Upper lobe of left lung (tissue), 6 donors: Measurements from ENCODE around the gene AADAC. TPM values are rescaled to one million over a fixed set of nuclear protein-coding genes. Genes with fewer than 3 reads are reported as not detected.
A peak's percentile ranks its signal among the peaks of the same experiment; 100 is the strongest.

ENCODE experiments used
- ATAC-seq, 2 donors: fragments of 200-7000 bp; cut with Tn5 transposase; one replicate each; pipeline ENCODE4 v1.9.1; 2022; ENCODE audit warnings: mild to moderate bottlenecking in 2 of 2, moderate library complexity in 2 of 2; ENCODE audit not compliant: low FRiP score in 2 of 2
- DNase-seq, 2 donors: peaks; one replicate each; pipeline ENCODE4 v3.0.0-alpha.2; 2019 to 2020
- H3K27ac ChIP-seq, 4 donors: fragments of 200-600 bp; sonication (generic); one replicate each; pipeline ENCODE4 v1.5.1; 2016 to 2019
- H3K27me3 ChIP-seq, 4 donors: fragments of 200-600 bp; sonication (generic); one replicate each; pipeline ENCODE4 v1.5.1; 2017 to 2019
- H3K36me3 ChIP-seq, 4 donors: fragments of 200-600 bp; sonication (generic); one replicate each; pipeline ENCODE4 v1.5.1; 2016 to 2019
- H3K4me1 ChIP-seq, 4 donors: fragments of 200-600 bp; sonication (generic); one replicate each; pipeline ENCODE4 v1.5.1; 2018 to 2019
- H3K4me3 ChIP-seq, 4 donors: fragments of 200-600 bp; sonication (generic); one replicate each; pipeline ENCODE4 v1.5.1; 2017 to 2019; ENCODE audit warnings: mild to moderate bottlenecking in 2 of 4, moderate library complexity in 1 of 4
- H3K9me3 ChIP-seq, 4 donors: fragments of 200-600 bp; sonication (generic); one replicate each; pipeline ENCODE4 v1.5.1; 2018 to 2019
- CTCF ChIP-seq, 6 experiments: fragments of 450-650 bp in 4 of 6; fragments of 200-600 bp in 2 of 6; sonication (generic) in 2 of 6; IDR thresholded peaks; one replicate each; pipeline ENCODE4 v1.5.1; 2016 to 2019; ENCODE audit warnings: antibody characterized with exemption in 6 of 6
- EP300 ChIP-seq, 4 donors: sonication (generic); formaldehyde crosslinking; IDR thresholded peaks; one replicate each; pipeline ENCODE4 v1.5.1; 2017; ENCODE audit warnings: antibody characterized with exemption in 4 of 4, control low read depth in 2 of 4
- POLR2A ChIP-seq, 4 donors: fragments of 450-650 bp; IDR thresholded peaks; one replicate each; pipeline ENCODE4 v1.5.1; 2016 to 2017; ENCODE audit warnings: antibody characterized with exemption in 4 of 4, mild to moderate bottlenecking in 2 of 4
- POLR2AphosphoS5 ChIP-seq, 2 donors: sonication (generic); formaldehyde crosslinking; IDR thresholded peaks; one replicate each; pipeline ENCODE4 v1.5.1; 2017; ENCODE audit warnings: antibody characterized with exemption in 2 of 2
- WGBS, 2 donors: methylation state at CpG; one replicate each; pipeline ENCODE4 v1.1.5; 2017 to 2018; 5-methylcytosine and 5-hydroxymethylcytosine counted together
- total RNA-seq, 6 donors: library from RNA; depleted of rRNA in 4 of 6; stranded (reverse); fragments of >200 nt in 4 of 6; gene quantifications; one replicate each; pipeline versions ENCODE4 v1.1.0 to v1.2.1, GENCODE V29; 2016 to 2021
- donor health status: DM: no; HTN: no; CAD: no; lungs with moderate emphysema.
- donor health status: DM: no; HTN: yes; CAD: no; lungs with severe emphysema.

The AADAC gene
- total RNA-seq, 6 donors from 2014 or later: 1.7 to 4.5 (median 3.5) TPM; not detected in 1

DNA sequence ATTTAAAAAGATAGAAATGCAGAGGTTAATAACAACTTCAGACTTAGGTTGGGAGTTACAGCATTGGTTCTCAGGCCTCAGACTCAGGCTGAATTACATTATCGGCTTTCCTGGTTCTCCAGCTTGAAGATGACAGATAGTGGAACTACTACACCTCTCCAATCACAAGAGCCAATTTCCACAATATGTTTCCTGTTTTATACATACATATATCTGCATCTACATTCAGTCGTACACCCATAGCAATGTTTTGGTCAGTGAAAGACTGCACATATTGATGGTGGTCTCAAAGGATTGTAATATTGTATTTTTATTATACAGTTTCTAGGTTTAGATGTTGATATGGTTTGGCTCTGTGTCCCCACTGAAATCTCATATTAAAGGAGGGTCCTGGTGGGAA is 44.7 kb upstream of the AADAC start:
- no peak for ATAC-seq
- no peaks in the 10 kb centered on the region for H3K36me3 ChIP-seq
- no peak overlapping the region for H3K4me3 ChIP-seq
- TF ChIP-seq POLR2A (IDR thresholded peaks at IDR 0.05) (no peak), POLR2AphosphoS5 (IDR thresholded peaks at IDR 0.05) (no peak), CTCF (IDR thresholded peaks at IDR 0.05) (no peak), EP300 (IDR thresholded peaks at IDR 0.05) (no peak)
- peak overlapping the region; percentile 15 to 50 (median 32) for H3K27ac ChIP-seq
- DNase-seq: no peak
- H3K27me3 ChIP-seq: no peaks in the 10 kb centered on the region
- WGBS, 2 donors: 45 to 67% methylated on average over 2 of the region's 2 CpGs
- peaks cover 8 to 22% (median 14%) of the 10 kb centered on the region in 4 donors for H3K4me1 ChIP-seq
- no peaks in the 10 kb centered on the region for H3K9me3 ChIP-seq

DNA sequence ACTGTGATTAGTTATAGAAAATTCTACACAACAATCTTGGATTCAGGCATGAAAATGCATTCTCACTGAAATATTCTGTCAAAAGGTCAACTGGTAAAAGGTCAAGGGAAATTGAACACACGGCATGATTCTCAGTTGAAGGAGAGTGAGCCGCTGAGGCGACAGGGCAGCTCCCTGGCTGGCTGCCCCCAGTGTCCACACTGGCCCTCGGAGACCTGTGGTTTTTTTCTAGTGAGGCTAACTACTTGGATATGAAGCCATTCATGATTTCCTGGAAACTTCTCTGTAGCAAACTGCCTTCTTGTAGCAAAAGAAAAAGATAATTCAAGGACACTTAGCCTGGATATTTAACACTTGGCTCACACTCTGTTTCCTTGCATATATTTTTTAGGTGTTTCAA is 43.0 kb upstream of the AADAC start:
- H3K4me3 ChIP-seq: no peak overlapping the region
- peaks cover 12 to 22% (median 15%) of the 10 kb centered on the region in 4 donors for H3K4me1 ChIP-seq
- TF ChIP-seq EP300 (IDR thresholded peaks at IDR 0.05): peak in 1 of 4 donors; percentile 35
- TF ChIP-seq POLR2A (IDR thresholded peaks at IDR 0.05): no peak
- no peaks in the 10 kb centered on the region for H3K36me3 ChIP-seq
- no peaks in the 10 kb centered on the region for H3K27me3 ChIP-seq
- peak overlapping the region; percentile 15 to 50 (median 36) for H3K27ac ChIP-seq
- H3K9me3 ChIP-seq: no peaks in the 10 kb centered on the region
- WGBS, 2 donors: 23 to 42% methylated on average over 4 of the region's 4 CpGs
- peak; percentile 77 to 78 for DNase-seq
- ATAC-seq: peak; percentile 79 to 90

DNA sequence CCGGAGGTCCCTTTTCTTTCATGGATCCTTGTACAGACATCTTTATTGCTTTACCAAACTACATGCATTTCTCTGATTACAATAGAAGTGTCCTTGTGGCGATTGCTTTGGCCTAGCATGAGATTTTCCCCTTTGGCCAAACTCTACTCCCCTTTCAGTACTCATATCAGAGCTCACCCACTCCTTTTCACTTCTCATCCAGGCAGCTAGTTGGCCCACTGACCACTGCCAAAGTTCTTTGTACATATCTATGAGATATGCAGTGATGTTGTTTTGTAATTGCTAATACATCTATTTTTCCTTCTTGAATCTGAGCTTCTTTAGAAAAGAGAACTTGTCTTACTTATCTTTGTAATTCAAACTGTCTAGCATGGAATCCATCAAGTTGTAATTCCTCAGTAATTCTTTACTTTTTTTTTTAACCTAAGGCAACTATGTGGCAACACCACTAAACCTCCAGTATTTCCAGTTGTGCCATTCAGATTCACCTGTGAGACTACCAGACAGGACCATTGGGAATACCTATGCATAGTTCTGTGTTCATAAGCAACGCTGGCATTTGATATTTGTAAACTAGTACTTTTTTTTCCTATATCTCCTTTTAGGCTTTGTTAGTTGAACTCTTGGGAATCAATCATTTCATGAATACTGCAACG is 41.0 kb upstream of the AADAC start:
- no peaks in the 10 kb centered on the region for H3K9me3 ChIP-seq
- H3K4me3 ChIP-seq: no peak overlapping the region
- H3K27ac ChIP-seq: peak overlapping the region in 1 of 4 donors; percentile 29
- H3K36me3 ChIP-seq: no peaks in the 10 kb centered on the region
- no peaks in the 10 kb centered on the region for H3K27me3 ChIP-seq
- 86 to 93% methylated on average over 4 of the region's 4 CpGs for WGBS, 2 donors
- ATAC-seq (no peak), DNase-seq (no peak)
- TF ChIP-seq EP300 (IDR thresholded peaks at IDR 0.05) (no peak), POLR2AphosphoS5 (IDR thresholded peaks at IDR 0.05) (no peak), POLR2A (IDR thresholded peaks at IDR 0.05) (no peak), CTCF (IDR thresholded peaks at IDR 0.05) (no peak)
- peaks cover 13 to 22% (median 16%) of the 10 kb centered on the region in 4 donors for H3K4me1 ChIP-seq

- DNase-seq (no peak), ATAC-seq (no peak)
- TF ChIP-seq POLR2AphosphoS5 (IDR thresholded peaks at IDR 0.05): no peak
- TF ChIP-seq POLR2A (IDR thresholded peaks at IDR 0.05): no peak
- no peak for TF ChIP-seq CTCF (IDR thresholded peaks at IDR 0.05)
- no peak for TF ChIP-seq EP300 (IDR thresholded peaks at IDR 0.05)
- Histone ChIP-seq H3K27me3 (no peaks in the 10 kb centered on the region), H3K4me3 (no peak overlapping the region), H3K9me3 (no peaks in the 10 kb centered on the region), H3K4me1 (peaks cover 13 to 22% (median 16%) of the 10 kb centered on the region in 4 donors), H3K27ac (no peak overlapping the region), H3K36me3 (no peaks in the 10 kb centered on the region)
- 92 to 93% methylated on average over 1 of the region's 1 CpG for WGBS, 2 donors
These were observed 39.7 kb upstream of the AADAC start for GRCh38 chr3:151774235-151774634.

DNA sequence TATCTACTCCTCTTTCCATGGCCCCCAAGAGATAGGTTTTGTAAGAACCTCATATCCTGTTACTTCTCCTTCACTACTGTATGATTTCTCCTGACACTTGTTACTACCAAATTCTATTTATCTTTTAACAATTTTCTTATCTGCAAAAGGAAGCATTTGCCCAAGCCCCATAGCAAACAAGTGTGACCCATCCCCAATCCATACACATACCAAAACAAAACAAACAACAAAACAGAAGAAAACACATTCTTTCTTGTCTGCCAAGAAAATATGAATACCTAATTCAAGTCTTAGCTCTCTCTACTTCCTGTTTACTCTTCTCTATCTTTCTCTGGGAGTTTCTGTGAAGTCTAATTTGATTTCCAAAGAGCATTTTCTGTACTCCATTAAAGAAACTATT is 39.0 kb upstream of the AADAC start:
- DNase-seq: no peak
- H3K27ac ChIP-seq: no peak overlapping the region

More for the DNA sequence above, 39.0 kb upstream of the AADAC start:
- peaks cover 13 to 19% (median 15%) of the 10 kb centered on the region in 4 donors for H3K4me1 ChIP-seq
- no peaks in the 10 kb centered on the region for H3K36me3 ChIP-seq
- no peak for ATAC-seq
- no peaks in the 10 kb centered on the region for H3K9me3 ChIP-seq
- TF ChIP-seq CTCF (IDR thresholded peaks at IDR 0.05) (no peak), POLR2A (IDR thresholded peaks at IDR 0.05) (no peak), POLR2AphosphoS5 (IDR thresholded peaks at IDR 0.05) (no peak), EP300 (IDR thresholded peaks at IDR 0.05) (no peak)
- H3K27me3 ChIP-seq: no peaks in the 10 kb centered on the region
- no peak overlapping the region for H3K4me3 ChIP-seq
